OCI-LY1 (cell line): ENCODE data around the gene INSR.

Source experiments
- EZH2 ChIP-seq: fragments of 200-600 bp; sonication (generic), shearing (Covaris generic); IDR thresholded peaks from 2 replicates; pipeline ENCODE4 v1.8.0; 2017; ENCODE audit warnings: borderline replicate concordance, mixed run types, mild to moderate bottlenecking, antibody characterized with exemption, low read length, moderate library complexity, mixed read lengths
- TF ChIP-seq, protein P1 (sequence below): fragments of 200-600 bp; sonication (generic), shearing (Covaris generic); IDR thresholded peaks from 2 replicates; pipeline ENCODE4 v1.5.1; 2017; ENCODE audit warnings: mild to moderate bottlenecking, antibody characterized with exemption, low read length, moderate library complexity, mixed read lengths

DNA sequence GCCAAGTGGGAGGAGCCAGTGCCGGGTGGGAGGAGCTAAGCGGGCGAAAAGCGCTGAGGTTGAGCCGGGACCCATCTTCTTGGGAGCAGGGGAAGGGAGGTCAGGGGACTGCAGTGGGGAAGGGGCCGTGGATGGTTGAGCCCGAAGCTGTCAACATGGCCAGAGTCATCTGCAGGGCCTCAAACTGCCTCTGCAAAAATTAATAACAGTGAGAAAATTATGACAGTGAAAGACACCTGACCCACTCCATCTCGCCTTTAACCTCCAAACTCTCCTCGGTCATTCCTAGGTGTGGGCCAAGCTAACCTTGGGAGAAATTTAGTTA is 194.7 kb downstream of the INSR start:
- TF ChIP-seq, protein P1, sequence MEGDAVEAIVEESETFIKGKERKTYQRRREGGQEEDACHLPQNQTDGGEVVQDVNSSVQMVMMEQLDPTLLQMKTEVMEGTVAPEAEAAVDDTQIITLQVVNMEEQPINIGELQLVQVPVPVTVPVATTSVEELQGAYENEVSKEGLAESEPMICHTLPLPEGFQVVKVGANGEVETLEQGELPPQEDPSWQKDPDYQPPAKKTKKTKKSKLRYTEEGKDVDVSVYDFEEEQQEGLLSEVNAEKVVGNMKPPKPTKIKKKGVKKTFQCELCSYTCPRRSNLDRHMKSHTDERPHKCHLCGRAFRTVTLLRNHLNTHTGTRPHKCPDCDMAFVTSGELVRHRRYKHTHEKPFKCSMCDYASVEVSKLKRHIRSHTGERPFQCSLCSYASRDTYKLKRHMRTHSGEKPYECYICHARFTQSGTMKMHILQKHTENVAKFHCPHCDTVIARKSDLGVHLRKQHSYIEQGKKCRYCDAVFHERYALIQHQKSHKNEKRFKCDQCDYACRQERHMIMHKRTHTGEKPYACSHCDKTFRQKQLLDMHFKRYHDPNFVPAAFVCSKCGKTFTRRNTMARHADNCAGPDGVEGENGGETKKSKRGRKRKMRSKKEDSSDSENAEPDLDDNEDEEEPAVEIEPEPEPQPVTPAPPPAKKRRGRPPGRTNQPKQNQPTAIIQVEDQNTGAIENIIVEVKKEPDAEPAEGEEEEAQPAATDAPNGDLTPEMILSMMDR: no peak
- no peak for TF ChIP-seq EZH2
